Uterus (tissue), 2 donors: ENCODE results near the gene GRIK1.

ENCODE experiments used
- CTCF ChIP-seq, 4 experiments: fragments of 200-600 bp in 2 of 4; fragments of 450-650 bp in 2 of 4; sonication (generic) in 2 of 4; IDR thresholded peaks; one replicate each; pipeline ENCODE4 v1.5.1; 2016 to 2019; ENCODE audit warnings: antibody characterized with exemption in 4 of 4, mild to moderate bottlenecking in 2 of 4, moderate library complexity in 1 of 4
- POLR2A ChIP-seq, 2 donors: fragments of 450-650 bp; IDR thresholded peaks; one replicate each; pipeline ENCODE4 v1.6.1; 2016; ENCODE audit warnings: antibody characterized with exemption in 2 of 2, mild to moderate bottlenecking in 1 of 2, moderate library complexity in 1 of 2

- TF ChIP-seq CTCF (IDR thresholded peaks at IDR 0.05) (no peak), POLR2A (IDR thresholded peaks at IDR 0.05) (no peak)
Measured at GRCh38 chr21:29737186-29737585, 202.6 kb downstream of the GRIK1 start.
